Measurements from ENCODE around the gene SOX10. TPM values are rescaled to one million over a fixed set of nuclear protein-coding genes. Genes with fewer than 3 reads are reported as not detected.

SOX10 gene
- total and polyA plus RNA-seq, 2 of the 13 experiments (the other 11 are each of a cell fraction or from before 2014, with no cell fraction given): not detected

DNA sequence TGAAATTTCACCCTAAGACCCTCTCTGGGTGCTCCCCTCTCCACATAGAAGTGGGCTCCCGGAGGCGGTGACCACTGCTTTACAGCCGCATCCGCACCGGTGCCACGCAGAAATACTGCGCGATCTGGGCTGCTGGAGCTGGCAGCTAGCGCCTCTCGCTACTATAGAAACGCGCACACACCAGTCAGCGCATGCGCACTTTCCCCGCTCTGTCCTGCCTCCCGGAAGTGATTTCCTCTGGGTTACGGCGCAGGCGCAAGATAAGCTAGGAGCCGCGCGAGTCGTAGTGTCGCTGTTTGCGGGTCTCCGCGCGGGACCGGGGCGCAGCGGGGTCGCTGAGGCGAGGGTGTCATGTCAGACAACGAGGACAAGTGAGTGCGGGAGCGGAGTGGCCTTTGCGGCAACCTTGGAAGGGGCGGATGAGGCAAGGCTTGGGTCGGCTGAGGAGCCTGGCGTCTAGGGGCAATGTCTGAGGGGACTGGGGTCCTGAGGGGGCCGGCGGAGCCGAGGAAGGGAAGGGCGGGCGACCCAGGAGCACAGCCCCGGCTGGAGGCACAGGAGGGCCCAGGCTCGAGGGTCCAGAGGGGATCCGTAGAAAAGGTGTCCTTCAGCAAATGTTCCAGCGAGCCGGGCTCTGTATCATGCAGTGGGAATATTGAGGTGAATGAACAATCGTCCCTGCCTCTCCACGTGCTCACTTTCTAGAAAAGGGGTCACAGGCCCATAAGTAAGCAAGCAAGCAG is 30.7 kb downstream of the SOX10 start, which contains the start of the genes C22orf23 and POLR2F (continued):
- TF ChIP-seq SKIL (CRISPR knock-in tag; IDR thresholded peaks at IDR 0.05; ENCODE audit: borderline replicate concordance): no peak
- TF ChIP-seq SRF (IDR thresholded peaks at IDR 0.05; ENCODE audit: low read depth, low read length): no peak
- TF ChIP-seq ARID4A (CRISPR knock-in tag; IDR thresholded peaks at IDR 0.05; ENCODE audit: borderline replicate concordance): peak; percentile 92
- no peak for TF ChIP-seq TOE1 (CRISPR knock-in tag; IDR thresholded peaks at IDR 0.05)
- TF ChIP-seq THAP11 (CRISPR knock-in tag; IDR thresholded peaks at IDR 0.05): peak; percentile 88
- 0 out of 2 replicates have a peak, but pooled peaks have one; percentile 23 for TF ChIP-seq ZGPAT (CRISPR knock-in tag; IDR thresholded peaks at IDR 0.05)
- peak; percentile 44; the same call in 1 of the 2 replicates for TF ChIP-seq ATF1 (CRISPR knock-in tag; IDR thresholded peaks at IDR 0.05)
- TF ChIP-seq ZFP36 (IDR thresholded peaks at IDR 0.05; ENCODE audit: borderline replicate concordance, low read depth, low read length, partially characterized antibody): no peak
- peak; percentile 58 for TF ChIP-seq ZNF883 (CRISPR knock-in tag; IDR thresholded peaks at IDR 0.05; ENCODE audit: not compliant biosample characterization)
- TF ChIP-seq SCMH1 (CRISPR knock-in tag; IDR thresholded peaks at IDR 0.05; ENCODE audit: borderline replicate concordance): no peak
- TF ChIP-seq ESRRA (CRISPR knock-in tag; IDR thresholded peaks at IDR 0.05; ENCODE audit: low read depth): no peak
- TF ChIP-seq CREM (IDR thresholded peaks at IDR 0.05): peak; percentile 68
- TF ChIP-seq CREM (CRISPR knock-in tag; IDR thresholded peaks at IDR 0.05): no peak
- 0 out of 2 replicates have a peak, but pooled peaks have one; percentile 33 for TF ChIP-seq ARNT2 (CRISPR knock-in tag; IDR thresholded peaks at IDR 0.05; ENCODE audit: low read depth)
- TF ChIP-seq CAMTA2 (CRISPR knock-in tag; IDR thresholded peaks at IDR 0.05; ENCODE audit: borderline replicate concordance): peak; percentile 35; the same call in 1 of the 2 replicates
- TF ChIP-seq ZNF775 (CRISPR knock-in tag; IDR thresholded peaks at IDR 0.05; ENCODE audit: borderline replicate concordance): no peak
- no peak for TF ChIP-seq PRDM4 (CRISPR knock-in tag; IDR thresholded peaks at IDR 0.05; ENCODE audit: borderline replicate concordance)
- no peak; the same call in 1 of the 2 replicates for TF ChIP-seq SPEN (CRISPR knock-in tag; IDR thresholded peaks at IDR 0.05; ENCODE audit: low read depth)
- peak; percentile 54; the same call in 1 of the 2 replicates for TF ChIP-seq HOXD1 (CRISPR knock-in tag; IDR thresholded peaks at IDR 0.05)

All from HepG2 (cell line).